Measurements from ENCODE around the gene OTUB1.

The OTUB1 gene

DNA sequence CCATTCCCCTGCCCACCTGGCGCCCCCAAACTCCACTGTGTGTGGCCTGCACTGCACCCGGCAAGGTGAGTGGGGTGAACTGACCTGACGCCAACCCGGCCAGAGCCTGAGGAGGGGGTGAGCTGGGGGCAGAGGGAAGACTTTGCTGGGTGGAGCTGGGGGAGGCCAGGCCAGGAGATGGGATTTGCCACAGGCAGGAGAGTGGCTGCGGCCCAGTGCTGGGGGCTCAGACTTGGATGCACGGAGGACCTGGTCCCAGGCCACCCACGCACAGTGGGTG lies 31.6 kb downstream of the OTUB1 start:
- Histone ChIP-seq H3K27me3 (ENCODE audit: control insufficient read depth, insufficient read depth, low read length) (no peaks in the 10 kb centered on the region), H3K27ac (no peak overlapping the region), H3K4me2 (ENCODE audit: low read length) (no peak overlapping the region), H3K9ac (no peak overlapping the region), H3K79me2 (no peaks in the 10 kb centered on the region), H3K36me3 (ENCODE audit: control insufficient read depth, insufficient read depth, low read length) (no peaks in the 10 kb centered on the region), H3K4me3 (ENCODE audit: low read depth, low read length) (no peak overlapping the region), H3K4me1 (no peaks in the 10 kb centered on the region), H3K9me3 (ENCODE audit: control insufficient read depth, low read length) (no peaks in the 10 kb centered on the region), H2AFZ (no peak overlapping the region)
- TF ChIP-seq, protein P1, sequence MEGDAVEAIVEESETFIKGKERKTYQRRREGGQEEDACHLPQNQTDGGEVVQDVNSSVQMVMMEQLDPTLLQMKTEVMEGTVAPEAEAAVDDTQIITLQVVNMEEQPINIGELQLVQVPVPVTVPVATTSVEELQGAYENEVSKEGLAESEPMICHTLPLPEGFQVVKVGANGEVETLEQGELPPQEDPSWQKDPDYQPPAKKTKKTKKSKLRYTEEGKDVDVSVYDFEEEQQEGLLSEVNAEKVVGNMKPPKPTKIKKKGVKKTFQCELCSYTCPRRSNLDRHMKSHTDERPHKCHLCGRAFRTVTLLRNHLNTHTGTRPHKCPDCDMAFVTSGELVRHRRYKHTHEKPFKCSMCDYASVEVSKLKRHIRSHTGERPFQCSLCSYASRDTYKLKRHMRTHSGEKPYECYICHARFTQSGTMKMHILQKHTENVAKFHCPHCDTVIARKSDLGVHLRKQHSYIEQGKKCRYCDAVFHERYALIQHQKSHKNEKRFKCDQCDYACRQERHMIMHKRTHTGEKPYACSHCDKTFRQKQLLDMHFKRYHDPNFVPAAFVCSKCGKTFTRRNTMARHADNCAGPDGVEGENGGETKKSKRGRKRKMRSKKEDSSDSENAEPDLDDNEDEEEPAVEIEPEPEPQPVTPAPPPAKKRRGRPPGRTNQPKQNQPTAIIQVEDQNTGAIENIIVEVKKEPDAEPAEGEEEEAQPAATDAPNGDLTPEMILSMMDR (IDR thresholded peaks at IDR 0.05), result no peak

DNA sequence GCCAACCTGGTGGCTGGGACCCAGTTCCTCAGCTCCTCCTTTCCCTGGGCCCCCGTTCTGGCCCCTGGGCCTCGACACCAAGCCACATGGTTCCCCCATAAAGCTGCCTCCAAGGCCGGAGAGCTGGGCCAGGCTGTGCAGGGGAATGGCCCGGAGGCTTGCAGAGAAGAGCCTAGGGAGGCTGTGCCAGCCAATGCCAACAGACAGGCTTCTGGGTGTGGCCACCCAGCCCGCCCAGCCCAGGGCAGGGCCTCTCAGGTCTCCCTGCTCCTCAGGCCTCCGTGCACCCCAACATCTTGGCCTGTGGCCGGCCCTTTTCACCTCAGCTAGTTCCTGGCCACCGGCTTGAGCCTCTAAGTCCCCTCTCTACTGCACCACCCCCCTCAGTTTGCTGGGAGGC lies 32.1 kb downstream of the OTUB1 start:
- no peaks in the 10 kb centered on the region for H3K27me3 ChIP-seq (ENCODE audit: control insufficient read depth, insufficient read depth, low read length)
- H3K79me2 ChIP-seq, result no peaks in the 10 kb centered on the region
- no peaks in the 10 kb centered on the region for H3K9me3 ChIP-seq (ENCODE audit: control insufficient read depth, low read length)
- no peak overlapping the region for H2AFZ ChIP-seq
- no peak overlapping the region for H3K4me3 ChIP-seq (ENCODE audit: low read depth, low read length)
- no peak overlapping the region for H3K4me2 ChIP-seq (ENCODE audit: low read length)
- H3K9ac ChIP-seq, result no peak overlapping the region
- no peaks in the 10 kb centered on the region for H3K4me1 ChIP-seq
- TF ChIP-seq, protein P1 (IDR thresholded peaks at IDR 0.05), result no peak
- no peak overlapping the region for H3K27ac ChIP-seq
- H3K36me3 ChIP-seq (ENCODE audit: control insufficient read depth, insufficient read depth, low read length), result no peaks in the 10 kb centered on the region

DNA sequence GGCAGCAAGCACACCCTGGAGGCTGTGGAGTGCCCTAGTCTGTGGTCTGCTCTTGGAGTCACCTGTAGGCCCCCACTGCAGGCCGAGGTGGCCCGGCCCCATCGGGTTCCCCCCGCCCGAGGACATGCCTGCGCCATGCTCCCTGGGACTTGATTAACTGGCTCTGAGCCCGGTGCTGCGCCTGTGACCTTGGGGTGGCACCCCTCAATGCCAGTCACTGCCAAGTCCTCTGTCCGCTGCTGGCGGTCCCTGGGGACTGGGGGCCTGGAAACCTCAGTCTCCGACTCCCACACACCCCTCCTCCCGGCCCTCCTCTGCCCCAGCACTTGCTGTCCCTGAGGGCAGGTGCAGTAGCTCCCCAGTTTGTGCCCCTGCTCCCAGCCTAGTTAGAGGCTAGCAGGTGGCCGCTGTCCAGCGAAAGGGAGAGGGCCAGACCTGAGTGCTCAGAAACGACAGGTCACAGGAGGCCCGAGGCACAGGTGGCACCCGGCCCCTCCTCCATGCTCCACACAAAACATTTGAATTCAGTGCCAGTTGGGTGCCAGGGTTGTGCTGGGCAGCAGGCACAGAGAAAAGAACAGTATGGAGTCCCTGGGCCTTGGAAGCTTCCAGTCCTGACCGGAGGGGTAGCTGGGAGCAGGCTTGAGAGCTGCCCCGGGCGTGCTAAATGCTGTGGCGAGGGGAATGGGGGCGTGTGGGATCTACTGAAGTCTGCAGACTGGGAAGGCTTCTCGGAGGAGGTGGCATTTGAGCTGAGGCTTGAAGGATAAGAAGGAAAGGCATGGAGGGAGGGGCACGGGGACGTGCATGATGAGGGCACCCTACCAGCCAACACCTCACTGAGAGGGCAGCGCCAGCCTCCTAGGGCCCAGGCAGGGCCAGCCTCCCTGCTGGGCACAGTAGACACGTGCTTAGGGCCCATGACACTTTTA lies 33.1 kb downstream of the OTUB1 start:
- H3K4me3 ChIP-seq (ENCODE audit: low read depth, low read length), result no peak overlapping the region
- TF ChIP-seq, protein P1 (IDR thresholded peaks at IDR 0.05), result no peak
- no peaks in the 10 kb centered on the region for H3K9me3 ChIP-seq (ENCODE audit: control insufficient read depth, low read length)
- no peak overlapping the region for H3K9ac ChIP-seq
- H3K36me3 ChIP-seq (ENCODE audit: control insufficient read depth, insufficient read depth, low read length), result no peaks in the 10 kb centered on the region
- H3K79me2 ChIP-seq, result no peaks in the 10 kb centered on the region
- H3K27me3 ChIP-seq (ENCODE audit: control insufficient read depth, insufficient read depth, low read length), result no peaks in the 10 kb centered on the region
- H3K4me2 ChIP-seq (ENCODE audit: low read length), result no peak overlapping the region
- H3K27ac ChIP-seq, result no peak overlapping the region
- H3K4me1 ChIP-seq, result no peaks in the 10 kb centered on the region
- no peak overlapping the region for H2AFZ ChIP-seq

DNA sequence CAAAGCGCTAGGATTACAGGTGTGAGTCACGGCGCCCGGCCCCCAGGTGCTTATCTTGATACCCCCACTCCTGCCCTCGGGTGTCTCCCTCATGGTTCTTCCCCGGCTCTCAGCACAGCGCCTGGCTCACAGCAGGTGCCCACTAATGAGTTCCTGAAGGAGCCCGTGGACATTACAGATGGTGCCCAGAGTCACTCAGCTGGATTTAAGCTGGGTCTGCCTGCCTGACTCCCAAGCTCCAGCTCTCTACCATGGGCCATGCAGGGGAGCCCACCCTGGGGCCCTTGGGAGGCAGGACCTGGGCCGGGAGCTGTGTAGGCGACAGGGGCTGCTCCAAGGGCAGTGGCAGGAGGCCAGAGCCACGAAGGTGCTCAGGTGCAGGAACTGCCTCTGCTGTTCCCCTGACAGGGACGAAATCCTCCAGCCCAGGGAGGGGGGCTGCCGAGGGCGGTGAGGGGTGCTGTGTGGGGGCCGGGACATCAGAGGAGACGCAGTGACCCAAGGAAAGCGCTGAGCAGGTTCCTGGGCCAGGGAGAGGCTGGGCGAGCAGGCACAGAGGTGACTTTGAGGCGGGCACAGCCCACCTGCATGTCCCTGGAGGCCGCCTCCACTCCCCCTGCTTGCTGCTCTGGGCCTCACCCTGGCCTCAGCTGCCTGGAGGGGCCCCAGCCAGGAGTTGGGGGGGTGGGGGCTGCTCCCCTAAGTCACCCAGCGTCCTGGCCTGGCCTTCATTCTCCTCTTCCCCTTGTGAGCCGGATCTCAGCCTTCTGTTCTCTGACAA lies 34.9 kb downstream of the OTUB1 start:
- no peaks in the 10 kb centered on the region for H3K4me1 ChIP-seq
- TF ChIP-seq, protein P1 (IDR thresholded peaks at IDR 0.05), result no peak
- no peak overlapping the region for H3K9ac ChIP-seq
- H3K9me3 ChIP-seq (ENCODE audit: control insufficient read depth, low read length), result no peaks in the 10 kb centered on the region
- no peak overlapping the region for H3K4me3 ChIP-seq (ENCODE audit: low read depth, low read length)
- H3K27me3 ChIP-seq (ENCODE audit: control insufficient read depth, insufficient read depth, low read length), result no peaks in the 10 kb centered on the region
- H3K27ac ChIP-seq, result no peak overlapping the region
- H3K36me3 ChIP-seq (ENCODE audit: control insufficient read depth, insufficient read depth, low read length), result no peaks in the 10 kb centered on the region
- H3K4me2 ChIP-seq (ENCODE audit: low read length), result no peak overlapping the region
- no peaks in the 10 kb centered on the region for H3K79me2 ChIP-seq
- H2AFZ ChIP-seq, result no peak overlapping the region
